WI38 (cell line): ENCODE measurements around the gene PPAT.
"Not testable (repeated sequence)": the region's sequence is repeated elsewhere in the genome, so short reads cannot be mapped to it uniquely, and the experiment has no call there.

Source experiments
- H3K4me3 ChIP-seq: 2 replicates; pipeline ENCODE4 v1.5.1; 2011; ENCODE audit warnings: low read depth, mild to moderate bottlenecking, control low read depth, low read length
- TF ChIP-seq, protein P1 (sequence below): IDR thresholded peaks from 2 replicates; pipeline ENCODE4 v1.5.1; 2012; ENCODE audit warnings: low read depth, mild to moderate bottlenecking, control low read depth, low read length

The PPAT gene

DNA sequence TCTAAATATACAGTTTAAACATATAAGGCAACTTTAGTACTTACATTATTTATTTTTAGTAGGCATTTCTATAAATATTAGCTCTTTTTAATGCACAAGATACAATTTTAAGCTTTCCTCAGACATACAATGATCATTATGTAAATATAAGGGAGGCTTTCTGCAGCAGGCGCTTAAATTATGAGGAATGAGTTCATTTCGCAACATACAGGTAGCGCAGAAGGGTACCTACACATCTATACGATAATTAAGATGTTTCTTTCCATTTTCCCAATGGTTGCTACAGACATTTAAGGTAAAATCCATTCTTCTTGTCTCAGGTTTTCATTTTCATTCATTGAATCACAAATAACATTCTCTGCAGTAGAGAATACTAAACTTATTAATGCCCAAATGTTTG is 49.3 kb downstream of the PPAT start:
- peak overlapping the region; percentile 20 for H3K4me3 ChIP-seq
- TF ChIP-seq, protein P1, sequence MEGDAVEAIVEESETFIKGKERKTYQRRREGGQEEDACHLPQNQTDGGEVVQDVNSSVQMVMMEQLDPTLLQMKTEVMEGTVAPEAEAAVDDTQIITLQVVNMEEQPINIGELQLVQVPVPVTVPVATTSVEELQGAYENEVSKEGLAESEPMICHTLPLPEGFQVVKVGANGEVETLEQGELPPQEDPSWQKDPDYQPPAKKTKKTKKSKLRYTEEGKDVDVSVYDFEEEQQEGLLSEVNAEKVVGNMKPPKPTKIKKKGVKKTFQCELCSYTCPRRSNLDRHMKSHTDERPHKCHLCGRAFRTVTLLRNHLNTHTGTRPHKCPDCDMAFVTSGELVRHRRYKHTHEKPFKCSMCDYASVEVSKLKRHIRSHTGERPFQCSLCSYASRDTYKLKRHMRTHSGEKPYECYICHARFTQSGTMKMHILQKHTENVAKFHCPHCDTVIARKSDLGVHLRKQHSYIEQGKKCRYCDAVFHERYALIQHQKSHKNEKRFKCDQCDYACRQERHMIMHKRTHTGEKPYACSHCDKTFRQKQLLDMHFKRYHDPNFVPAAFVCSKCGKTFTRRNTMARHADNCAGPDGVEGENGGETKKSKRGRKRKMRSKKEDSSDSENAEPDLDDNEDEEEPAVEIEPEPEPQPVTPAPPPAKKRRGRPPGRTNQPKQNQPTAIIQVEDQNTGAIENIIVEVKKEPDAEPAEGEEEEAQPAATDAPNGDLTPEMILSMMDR, result no peak

DNA sequence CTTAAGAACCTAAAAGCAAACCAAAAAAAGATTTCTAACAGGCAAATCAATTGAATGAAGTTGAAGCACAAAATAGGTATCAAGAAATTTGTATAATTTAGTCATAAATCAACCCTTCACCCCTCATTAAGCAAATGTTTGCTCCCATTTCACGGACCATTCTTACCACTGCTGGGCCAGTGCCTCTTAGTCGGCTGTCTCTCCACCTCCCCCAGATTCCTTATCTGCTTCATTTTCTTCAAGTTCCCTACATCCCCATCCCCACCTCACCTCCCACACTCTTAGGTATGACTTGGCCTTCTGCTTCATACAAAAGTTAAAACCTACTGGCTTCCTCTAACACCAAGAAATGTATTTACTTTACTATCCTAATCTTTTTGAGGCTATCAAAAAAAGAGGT is 60.0 kb downstream of the PPAT start:
- TF ChIP-seq, protein P1, result no peak

DNA sequence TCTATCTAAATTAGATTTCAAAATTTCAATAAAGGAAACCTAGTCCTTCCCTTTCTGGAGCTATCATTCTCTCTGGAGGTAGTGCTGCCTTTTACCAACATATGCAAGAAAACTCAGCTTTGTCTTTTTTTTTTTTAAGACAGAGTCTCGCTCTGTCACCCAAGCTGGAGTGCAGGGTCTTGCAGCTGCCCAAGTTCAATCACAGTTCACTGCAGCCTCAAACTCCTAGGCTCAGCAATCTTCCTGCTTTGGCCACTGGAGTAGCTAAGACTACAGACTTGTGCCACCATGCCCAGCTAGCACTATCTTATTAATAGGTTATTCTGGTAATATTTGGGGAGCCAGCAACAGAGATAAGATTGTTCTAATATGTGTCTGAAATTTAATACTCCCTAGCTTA is 60.5 kb downstream of the PPAT start:
- TF ChIP-seq, protein P1, result no peak
- no peak overlapping the region for H3K4me3 ChIP-seq

More for the DNA sequence above, 60.0 kb downstream of the PPAT start:
- H3K4me3 ChIP-seq, result no peak overlapping the region

DNA sequence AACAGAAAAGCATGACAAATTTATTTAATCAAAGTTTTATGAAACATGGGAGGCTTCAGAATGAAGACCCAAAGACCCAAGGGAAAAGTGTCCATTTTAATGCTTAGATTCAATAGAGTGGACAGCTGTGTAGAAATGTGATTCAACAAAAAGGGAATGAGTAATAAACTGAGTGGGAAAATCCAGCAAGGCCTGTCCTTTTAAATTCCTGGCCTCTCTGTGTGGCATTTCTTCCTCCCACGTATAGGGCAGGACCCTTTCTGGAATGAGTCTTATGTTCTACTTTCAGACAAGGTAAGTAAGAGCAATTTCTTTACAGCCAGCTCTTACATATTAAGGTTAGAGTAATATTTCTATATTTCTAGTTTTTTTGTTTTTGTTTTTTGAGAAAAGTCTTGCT is 62.6 kb downstream of the PPAT start:
- no peak overlapping the region for H3K4me3 ChIP-seq
- TF ChIP-seq, protein P1, result no peak

DNA sequence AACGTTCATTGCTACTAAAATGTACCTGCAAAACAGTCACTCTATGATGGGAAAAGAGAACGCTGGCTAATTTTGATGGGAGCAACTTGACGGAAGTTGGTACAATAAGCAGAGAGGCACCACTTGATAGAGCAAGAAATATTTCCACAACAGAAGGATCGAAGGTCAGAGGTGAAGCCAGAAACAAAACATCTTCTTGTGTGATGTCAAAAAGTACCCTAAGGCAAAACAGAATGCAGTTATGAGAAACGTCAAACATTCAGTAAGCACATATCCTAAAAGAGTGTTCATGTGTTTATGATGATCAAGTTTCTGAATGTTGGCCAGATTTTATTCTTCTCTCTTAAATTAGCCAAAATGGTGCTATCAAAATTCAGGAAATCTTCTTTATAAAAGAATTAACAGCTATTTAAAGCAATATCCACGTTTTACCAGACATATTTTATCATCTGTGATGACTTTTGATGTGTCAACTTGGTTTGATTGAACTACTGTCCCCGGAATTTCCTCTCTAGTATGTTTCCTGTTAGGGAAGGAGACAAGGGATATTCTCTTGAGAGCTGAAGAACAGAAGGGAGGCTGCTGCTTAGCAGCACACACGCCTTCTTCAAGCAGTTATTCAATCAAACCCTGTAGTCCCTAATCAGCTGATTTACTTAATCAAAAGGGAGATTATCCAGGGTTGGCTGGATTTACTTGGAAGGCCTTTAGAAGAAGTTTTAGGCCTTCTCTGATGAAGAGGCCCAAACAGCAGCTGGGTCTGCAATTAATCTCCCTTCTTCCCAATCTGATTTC is 63.8 kb downstream of the PPAT start:
- TF ChIP-seq, protein P1, result no peak
- no peak overlapping the region for H3K4me3 ChIP-seq

DNA sequence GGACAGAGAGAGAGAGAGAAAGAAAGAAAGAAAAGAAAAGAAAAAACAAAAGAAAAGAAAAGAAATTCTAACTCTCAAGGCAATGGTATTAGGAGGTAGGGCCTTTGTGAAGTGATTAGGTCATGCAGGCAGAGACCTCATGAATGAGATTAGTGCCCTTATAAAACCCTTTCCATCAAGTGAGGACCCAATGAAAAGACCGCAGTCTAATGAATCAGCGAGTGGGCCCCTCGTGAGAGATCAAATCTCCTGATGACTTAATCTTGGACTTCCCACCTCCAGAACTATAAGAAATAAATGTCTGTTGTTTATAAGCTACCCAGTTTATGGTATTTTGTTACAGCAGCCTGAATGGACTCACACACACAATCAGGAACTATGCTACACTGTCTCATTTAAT is 65.0 kb downstream of the PPAT start:
- TF ChIP-seq, protein P1, result no peak
- no peak overlapping the region for H3K4me3 ChIP-seq

DNA sequence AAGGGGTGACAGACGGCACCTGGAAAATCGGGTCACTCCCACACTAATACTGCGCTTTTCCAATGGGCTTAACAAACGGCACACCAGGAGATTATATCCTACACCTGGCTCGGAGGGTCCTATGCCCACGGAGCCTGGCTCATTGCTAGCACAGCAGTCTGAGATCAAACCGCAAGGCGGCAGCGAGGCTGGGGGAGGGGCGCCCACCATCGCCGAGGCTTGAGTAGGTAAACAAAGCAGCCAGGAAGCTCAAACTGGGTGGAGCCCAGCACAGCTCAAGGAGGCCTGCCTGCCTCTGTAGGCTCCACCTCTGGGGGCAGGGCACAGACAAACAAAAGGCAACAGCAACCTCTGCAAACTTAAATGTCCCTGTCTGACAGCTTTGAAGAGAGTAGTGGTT is 72.4 kb downstream of the PPAT start:
- H3K4me3 ChIP-seq, result not testable (repeated sequence)

DNA sequence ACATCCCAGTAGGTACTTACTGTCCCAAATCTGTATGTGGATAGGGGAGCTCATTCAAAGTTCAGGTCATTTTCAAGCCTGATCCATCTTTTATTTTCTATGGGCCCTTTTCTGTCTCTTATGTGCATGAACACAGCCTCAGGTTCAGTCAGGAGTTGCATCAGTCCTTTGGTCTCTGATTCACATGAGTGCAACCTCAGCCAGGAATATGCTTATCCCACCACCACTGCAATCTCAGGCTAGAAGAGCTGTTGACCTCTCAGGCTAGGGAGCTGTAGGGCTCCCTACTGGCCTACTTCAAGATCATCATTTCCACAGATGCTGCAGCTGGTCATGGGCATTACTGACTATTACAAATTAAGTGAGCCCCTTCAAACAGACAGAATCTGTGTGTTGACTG is 75.3 kb downstream of the PPAT start:
- H3K4me3 ChIP-seq, result no peak overlapping the region
- TF ChIP-seq, protein P1, result no peak
